Measurements from ENCODE around the gene BCO1.
A peak's percentile ranks its signal among the peaks of the same experiment; 100 is the strongest.

BCO1 gene

GRCh38 chr16:81314603-81315270, 76.2 kb downstream of the BCO1 start, which contains the start of gene GAN:
Gene GAN, plus strand, starts transcription at chr16:81314962. Its CDS starts 152 bp downstream, at chr16:81315114.
- DNase-seq (ENCODE audit: insufficient read length, low spot score) (peak; percentile 94), FAIRE-seq (peak; percentile 97)

- FAIRE-seq (peak; percentile 40), DNase-seq (ENCODE audit: insufficient read length, low spot score) (peak; percentile 34)
These were observed 77.0 kb downstream of the BCO1 start for GRCh38 chr16:81315271-81316175.

- FAIRE-seq = no peak
- no peak for DNase-seq (ENCODE audit: insufficient read length, low spot score)
These were observed 77.6 kb downstream of the BCO1 start for GRCh38 chr16:81316176-81316496.

GRCh38 chr16:81318711-81319110, 80.2 kb downstream of the BCO1 start:
- no peak for DNase-seq (ENCODE audit: insufficient read length, low spot score)

GRCh38 chr16:81319221-81319912, 80.9 kb downstream of the BCO1 start:
- no peak for FAIRE-seq

More at GRCh38 chr16:81318711-81319110, 80.2 kb downstream of the BCO1 start:
- no peak for FAIRE-seq

GRCh38 chr16:81321039-81321438, 82.5 kb downstream of the BCO1 start:
- no peak for FAIRE-seq
- no peak for DNase-seq (ENCODE audit: insufficient read length, low spot score)

More at GRCh38 chr16:81319221-81319912, 80.9 kb downstream of the BCO1 start:
- DNase-seq (ENCODE audit: insufficient read length, low spot score) = no peak

GRCh38 chr16:81321536-81321935, 83.0 kb downstream of the BCO1 start:
- DNase-seq (ENCODE audit: insufficient read length, low spot score) (no peak), FAIRE-seq (no peak)

GRCh38 chr16:81324808-81325207, 86.3 kb downstream of the BCO1 start:
- FAIRE-seq (no peak), DNase-seq (ENCODE audit: insufficient read length, low spot score) (no peak)

GRCh38 chr16:81327011-81327410, 88.5 kb downstream of the BCO1 start:
- FAIRE-seq = no peak

GRCh38 chr16:81327447-81328196, 89.1 kb downstream of the BCO1 start:
- DNase-seq (ENCODE audit: insufficient read length, low spot score) = no peak
- FAIRE-seq = no peak

More at GRCh38 chr16:81327011-81327410, 88.5 kb downstream of the BCO1 start:
- no peak for DNase-seq (ENCODE audit: insufficient read length, low spot score)

GRCh38 chr16:81329947-81330346, 91.5 kb downstream of the BCO1 start:
- DNase-seq (ENCODE audit: insufficient read length, low spot score) = no peak
- no peak for FAIRE-seq

- no peak for FAIRE-seq
- DNase-seq (ENCODE audit: insufficient read length, low spot score) = no peak
These were observed 94.9 kb downstream of the BCO1 start for GRCh38 chr16:81333356-81333755.

GRCh38 chr16:81335669-81336068, 97.2 kb downstream of the BCO1 start:
- DNase-seq (ENCODE audit: insufficient read length, low spot score) = no peak
- no peak for FAIRE-seq

- FAIRE-seq (no peak), DNase-seq (ENCODE audit: insufficient read length, low spot score) (no peak)
These were observed 98.6 kb downstream of the BCO1 start for GRCh38 chr16:81337097-81337496.

Data from GM19239 (cell line).